Esophagus squamous epithelium (tissue), 4 donors: ENCODE measurements around the gene CLCN3.

Source experiments
- CTCF ChIP-seq, 6 experiments: fragments of 450-650 bp in 4 of 6; fragments of 200-600 bp in 2 of 6; sonication (generic) in 2 of 6; IDR thresholded peaks; one replicate each; pipeline ENCODE4 v1.5.1; 2016 to 2019; ENCODE audit warnings: antibody characterized with exemption in 6 of 6, mild to moderate bottlenecking in 4 of 6, moderate library complexity in 4 of 6
- POLR2A ChIP-seq, 4 donors: fragments of 450-650 bp; IDR thresholded peaks; one replicate each; pipeline ENCODE4 v1.6.1; 2017; ENCODE audit warnings: antibody characterized with exemption in 4 of 4, mild to moderate bottlenecking in 4 of 4, moderate library complexity in 3 of 4

GRCh38 chr4:169593050-169593560, 27.3 kb upstream of the CLCN3 start:
- no peak for TF ChIP-seq POLR2A (IDR thresholded peaks at IDR 0.05)
- TF ChIP-seq CTCF (IDR thresholded peaks at IDR 0.05), result no peak
